ENCODE measurements around the gene YY1AP1.

DNA sequence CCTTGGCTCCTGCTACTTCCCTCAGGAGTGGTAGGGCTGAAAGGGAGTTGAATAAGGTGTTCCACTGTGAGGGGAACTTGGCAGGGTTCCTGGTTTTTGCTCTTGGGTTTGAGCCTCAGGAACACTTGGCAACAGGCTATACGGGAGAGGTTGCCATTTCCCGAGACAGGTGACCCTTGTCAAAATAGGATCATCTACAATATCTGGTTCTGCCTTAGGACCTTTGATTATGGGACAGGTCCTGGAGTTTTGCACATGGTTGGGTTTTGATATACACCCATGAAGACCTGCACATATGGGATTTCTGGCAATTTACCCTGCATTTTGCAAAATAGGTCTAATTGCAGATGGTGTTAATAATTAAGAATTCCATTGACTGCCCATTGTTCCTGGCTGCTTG is 31.1 kb downstream of the YY1AP1 start:
- TF ChIP-seq, protein P1, sequence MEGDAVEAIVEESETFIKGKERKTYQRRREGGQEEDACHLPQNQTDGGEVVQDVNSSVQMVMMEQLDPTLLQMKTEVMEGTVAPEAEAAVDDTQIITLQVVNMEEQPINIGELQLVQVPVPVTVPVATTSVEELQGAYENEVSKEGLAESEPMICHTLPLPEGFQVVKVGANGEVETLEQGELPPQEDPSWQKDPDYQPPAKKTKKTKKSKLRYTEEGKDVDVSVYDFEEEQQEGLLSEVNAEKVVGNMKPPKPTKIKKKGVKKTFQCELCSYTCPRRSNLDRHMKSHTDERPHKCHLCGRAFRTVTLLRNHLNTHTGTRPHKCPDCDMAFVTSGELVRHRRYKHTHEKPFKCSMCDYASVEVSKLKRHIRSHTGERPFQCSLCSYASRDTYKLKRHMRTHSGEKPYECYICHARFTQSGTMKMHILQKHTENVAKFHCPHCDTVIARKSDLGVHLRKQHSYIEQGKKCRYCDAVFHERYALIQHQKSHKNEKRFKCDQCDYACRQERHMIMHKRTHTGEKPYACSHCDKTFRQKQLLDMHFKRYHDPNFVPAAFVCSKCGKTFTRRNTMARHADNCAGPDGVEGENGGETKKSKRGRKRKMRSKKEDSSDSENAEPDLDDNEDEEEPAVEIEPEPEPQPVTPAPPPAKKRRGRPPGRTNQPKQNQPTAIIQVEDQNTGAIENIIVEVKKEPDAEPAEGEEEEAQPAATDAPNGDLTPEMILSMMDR (IDR thresholded peaks at IDR 0.05): no peak
- TF ChIP-seq POLR2A (IDR thresholded peaks at IDR 0.05) (no peak), POLR2AphosphoS5 (IDR thresholded peaks at IDR 0.05; ENCODE audit: insufficient read depth in 1 of 2, low read depth in 1 of 2) (no peak)

Measured in vagina (tissue), 2 donors.